Stimulated activated CD8-positive, alpha-beta memory T cell treated with anti-CD3 and anti-CD28 coated beads, Interleukin-2, amount 100 ng/mL, for 1 hour (primary cell): ENCODE measurements around the gene MEF2D.

Experiments
- DNase-seq, 2 donors: peaks; one replicate each; pipeline ENCODE4 v3.0.0-alpha.2; 2020; ENCODE audit warnings: low read depth in 2 of 2

The MEF2D gene

GRCh38 chr1:156428746-156429288 is 71.8 kb downstream of the MEF2D start:
- no peak for DNase-seq

- no peak for DNase-seq
Observed at GRCh38 chr1:156427957-156428356, 72.6 kb downstream of the MEF2D start.

DNA sequence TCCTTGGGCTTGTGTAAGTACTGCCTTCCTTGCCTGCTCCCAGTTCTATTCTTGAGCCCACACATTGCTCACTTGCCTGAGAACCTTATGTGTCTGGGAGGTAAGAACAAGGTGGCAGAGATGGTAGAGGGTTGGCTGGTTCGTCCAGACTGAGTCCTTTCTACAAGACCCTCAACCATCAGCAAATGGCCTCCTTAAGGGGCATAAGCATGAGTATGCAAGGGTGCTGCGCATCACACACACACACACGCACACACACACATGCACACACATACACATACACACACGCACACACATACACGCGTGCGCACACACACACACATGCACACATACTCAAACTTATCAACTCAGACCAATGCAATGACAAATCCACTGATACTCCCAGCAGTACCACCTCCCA is 74.6 kb downstream of the MEF2D start:
- DNase-seq, result no peak

GRCh38 chr1:156424806-156425432 is 75.7 kb downstream of the MEF2D start:
- no peak for DNase-seq

DNA sequence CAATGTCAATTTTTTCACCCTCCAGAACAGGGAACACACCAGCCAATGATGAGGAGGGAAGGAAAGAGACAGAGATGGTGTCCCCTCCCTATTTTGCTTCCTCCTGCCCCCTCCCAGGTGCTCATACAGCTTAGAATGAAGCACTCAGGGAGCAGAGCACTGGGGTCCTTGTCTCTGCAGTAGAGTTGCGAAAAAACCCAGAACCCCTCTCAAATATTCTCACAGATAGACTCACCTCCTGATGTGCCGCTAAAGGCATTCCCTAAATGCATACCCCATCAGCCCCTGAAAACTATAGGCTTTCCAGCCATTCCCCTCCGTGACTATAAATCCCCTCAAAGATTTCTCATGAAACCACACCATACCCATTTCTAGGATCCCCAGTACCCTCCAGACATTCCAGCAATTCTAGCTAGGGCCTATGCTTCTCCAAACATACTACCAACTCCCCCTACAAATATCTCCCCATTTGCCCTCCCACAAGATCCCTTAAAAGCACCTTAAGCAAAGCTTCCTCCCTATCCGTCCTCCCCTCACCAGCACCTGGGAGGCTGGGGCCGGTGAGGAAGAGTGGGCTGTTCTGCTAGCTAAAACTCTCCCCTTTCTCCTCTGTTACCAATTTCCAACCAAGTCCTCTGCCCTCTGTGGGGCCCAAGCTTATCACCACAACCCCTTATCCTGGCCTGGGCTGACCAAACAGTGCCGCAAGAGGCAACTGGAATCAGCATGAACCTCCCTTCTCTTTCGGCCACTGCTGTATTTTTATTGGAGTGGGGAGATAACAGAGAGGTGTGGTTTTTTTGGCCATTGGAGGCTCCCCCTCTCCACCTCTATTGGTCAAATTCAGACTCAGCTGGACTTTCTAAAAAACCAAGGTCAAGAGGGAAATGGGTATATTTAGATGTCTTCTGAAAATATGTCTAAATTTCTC is 76.9 kb downstream of the MEF2D start:
- DNase-seq, result no peak

GRCh38 chr1:156422602-156423091 is 77.9 kb downstream of the MEF2D start:
- DNase-seq, result no peak

DNA sequence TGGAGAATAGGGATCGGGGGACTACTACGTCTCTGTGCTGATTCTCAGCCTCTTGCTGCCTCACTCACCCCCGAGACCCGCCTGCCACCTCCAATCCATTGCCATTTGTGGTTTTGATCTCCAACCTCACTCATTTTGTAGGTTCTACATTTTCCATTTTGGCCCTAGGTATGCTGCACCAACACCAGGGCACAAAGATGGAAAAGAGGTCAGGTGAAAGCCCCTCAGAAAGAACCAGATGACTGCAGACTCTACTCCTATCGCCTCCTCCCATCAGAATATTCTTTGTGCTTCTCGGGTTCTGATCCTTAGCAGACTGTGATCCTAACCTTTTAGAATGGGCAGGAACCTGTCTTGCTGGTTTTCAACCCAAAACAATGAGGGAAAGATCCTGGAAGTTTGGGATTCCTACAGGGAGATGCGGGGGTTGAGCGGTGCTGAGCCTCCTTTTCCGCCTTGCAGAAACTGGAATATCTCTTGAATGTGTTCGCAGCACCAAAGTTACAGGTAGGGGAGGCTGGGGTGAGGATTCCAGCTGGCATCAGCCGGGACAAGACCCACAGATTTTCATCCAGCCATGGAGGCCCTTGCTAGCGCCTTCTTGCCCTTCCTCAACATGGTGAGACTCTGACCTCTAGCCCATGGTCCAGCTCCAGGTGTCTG is 78.5 kb downstream of the MEF2D start:
- no peak for DNase-seq

GRCh38 chr1:156421062-156421938 is 79.3 kb downstream of the MEF2D start:
- DNase-seq, result peak; percentile 31 to 45

DNA sequence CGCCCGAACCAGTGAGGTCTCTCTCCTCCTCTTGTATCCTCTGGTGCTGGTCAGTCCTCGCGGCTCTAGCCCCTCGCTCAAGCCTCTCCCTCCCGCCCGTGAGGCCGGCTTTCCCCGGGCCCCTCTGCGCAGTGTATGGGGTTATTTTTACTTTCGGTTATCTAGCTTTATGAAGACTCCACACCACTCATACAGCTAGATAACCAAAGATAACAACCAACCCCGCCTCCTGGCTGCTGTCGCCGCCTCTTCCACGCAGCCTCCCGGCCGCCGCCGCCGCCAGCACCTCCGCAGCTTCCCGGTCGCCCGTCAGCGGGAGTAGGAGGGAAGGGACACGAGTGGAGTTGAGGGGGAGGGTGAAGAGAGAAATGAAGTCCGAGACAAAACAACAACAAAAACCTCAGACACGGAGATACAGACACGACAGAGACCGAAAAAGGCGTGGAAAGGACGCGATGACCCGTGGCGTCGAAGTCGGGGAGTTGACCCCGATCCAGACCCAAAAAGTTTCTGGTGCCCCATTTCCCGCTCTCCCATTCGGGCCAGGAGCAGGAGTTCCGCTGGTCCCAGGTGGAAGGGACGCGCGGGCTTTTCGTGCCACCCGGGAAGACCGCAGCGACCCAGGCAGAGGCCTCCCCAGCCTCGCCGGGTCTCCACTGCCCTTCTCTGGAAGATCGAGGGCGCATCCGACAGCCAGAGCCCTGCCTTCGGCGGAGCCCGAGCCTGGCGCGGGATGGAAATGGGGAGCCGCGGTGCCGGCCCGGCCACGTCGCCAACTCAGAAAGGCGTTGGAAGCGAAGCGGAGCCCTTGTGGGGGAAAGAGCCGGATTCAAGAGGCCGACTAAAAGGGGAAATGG is 80.1 kb downstream of the MEF2D start:
- DNase-seq, result no peak

- DNase-seq, result no peak
Observed at GRCh38 chr1:156419854-156420204, 80.7 kb downstream of the MEF2D start.

DNA sequence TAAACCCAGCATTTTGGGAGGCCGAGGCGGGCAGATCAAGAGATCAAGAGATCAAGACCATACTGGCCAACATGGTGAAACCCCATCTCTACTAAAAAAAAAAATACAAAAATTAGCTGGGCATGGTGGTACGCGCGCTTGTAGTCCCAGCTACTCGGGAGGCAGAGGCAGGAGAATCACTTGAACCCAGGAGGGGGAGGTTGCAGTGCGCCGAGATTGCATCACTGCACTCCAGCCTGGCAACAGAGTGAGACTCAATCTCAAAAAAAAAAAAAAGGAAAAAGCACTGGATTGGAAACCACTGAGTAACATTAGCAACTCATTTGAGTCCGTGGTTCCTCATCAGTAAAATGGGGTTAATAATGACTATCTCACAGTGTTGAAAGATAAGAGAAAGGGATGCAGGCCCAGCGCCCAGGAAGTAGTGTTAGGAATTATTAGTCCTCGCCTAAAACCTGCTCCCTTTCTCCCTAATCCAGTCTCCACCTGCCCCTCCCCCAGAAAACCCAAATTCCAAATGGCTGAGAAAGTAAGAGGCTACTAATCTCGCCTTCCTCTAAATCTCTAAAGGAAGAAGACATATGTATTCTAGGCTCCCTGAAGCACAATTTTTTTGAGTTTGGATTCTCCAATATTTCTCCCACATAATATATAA is 82.0 kb downstream of the MEF2D start:
- no peak for DNase-seq

DNA sequence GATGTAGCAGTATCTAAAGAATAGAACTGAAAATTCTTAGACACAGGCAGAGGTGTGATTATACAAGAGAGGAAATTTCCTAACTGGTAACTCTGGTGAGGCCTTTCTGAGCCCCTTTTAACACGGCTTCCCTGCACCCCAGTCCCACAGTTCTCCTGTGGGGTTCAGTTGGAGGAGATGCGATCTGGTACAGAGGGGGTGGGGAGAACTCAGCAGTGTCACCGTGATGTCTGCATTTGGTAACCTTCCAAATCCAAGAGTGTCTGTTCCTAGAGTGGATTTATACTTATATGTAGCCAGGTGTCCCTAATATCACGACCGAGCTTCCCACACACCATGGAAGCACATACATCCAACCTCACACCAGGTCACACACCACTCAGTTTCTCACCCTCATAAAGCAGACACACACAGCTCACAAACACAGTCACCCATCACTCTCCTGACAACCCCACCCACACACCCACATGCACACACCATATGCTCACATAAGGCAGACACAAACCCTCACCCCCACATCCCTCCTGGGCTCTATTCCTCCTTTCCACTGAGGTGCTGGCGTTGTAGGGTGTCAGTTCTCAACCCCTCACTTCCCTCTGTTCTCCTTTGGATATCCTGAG is 83.1 kb downstream of the MEF2D start:
- no peak for DNase-seq

- no peak for DNase-seq
Observed at GRCh38 chr1:156416993-156417392, 83.6 kb downstream of the MEF2D start.

DNA sequence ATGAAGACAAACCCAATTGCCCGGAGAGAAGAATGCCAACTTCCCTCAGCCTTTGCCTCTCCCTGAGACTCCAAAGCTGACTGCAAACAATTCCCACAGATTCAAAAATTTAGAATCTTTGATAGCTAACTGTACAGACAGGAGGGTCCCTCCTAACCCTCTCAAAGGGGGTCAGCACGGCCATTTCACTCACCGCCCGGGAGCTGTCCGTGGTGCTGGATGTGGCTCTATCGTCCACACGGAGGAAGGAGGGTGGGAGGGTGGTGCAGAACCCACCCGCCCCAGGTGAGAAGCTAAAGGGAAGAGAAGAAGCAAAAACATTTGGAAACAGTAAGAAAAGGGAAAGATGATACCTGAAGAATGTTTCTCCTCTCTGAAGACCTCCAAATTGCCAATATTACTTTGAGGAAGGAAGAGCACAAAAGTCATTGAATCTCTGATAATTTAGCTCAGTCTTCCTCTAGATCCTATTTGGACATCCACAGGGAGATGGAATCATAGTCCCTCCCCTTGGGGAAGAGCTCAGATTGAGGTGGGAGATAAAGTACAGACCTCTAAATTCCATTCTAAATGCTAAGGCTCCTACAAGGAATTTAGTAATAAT is 86.0 kb downstream of the MEF2D start:
- DNase-seq, result no peak
